ENCODE data around the gene CCNF.
"Not testable (repeated sequence)": the region's sequence is repeated elsewhere in the genome, so short reads cannot be mapped to it uniquely, and the experiment has no call there.

CCNF gene

GRCh38 chr16:2428051-2428783, 1.0 kb upstream of the CCNF start:
- TF ChIP-seq CTCF (conservative IDR thresholded peaks at IDR 0.05) = peak; percentile 33
- TF ChIP-seq ZFX (IDR thresholded peaks at IDR 0.05) = no peak
- peak overlapping the region; percentile 94 for H3K27ac ChIP-seq

- no peak for TF ChIP-seq ZFX (IDR thresholded peaks at IDR 0.05)
- TF ChIP-seq CTCF (conservative IDR thresholded peaks at IDR 0.05) = peak; percentile 21; the same call in 1 of the 2 replicates
- H3K27ac ChIP-seq = peak overlapping the region; percentile 94
These were observed 538 bp upstream of the CCNF start for GRCh38 chr16:2428784-2429033.

GRCh38 chr16:2429771-2430663, 770 bp downstream of the CCNF start:
- TF ChIP-seq ZFX (IDR thresholded peaks at IDR 0.05) = no peak
- TF ChIP-seq CTCF (conservative IDR thresholded peaks at IDR 0.05) = peak; percentile 38
- peak overlapping the region; percentile 94 for H3K27ac ChIP-seq

- H3K27ac ChIP-seq = no peak overlapping the region
- TF ChIP-seq ZFX (IDR thresholded peaks at IDR 0.05) (no peak), CTCF (conservative IDR thresholded peaks at IDR 0.05) (no peak; the same call in 1 of the 2 replicates)
These were observed 3.0 kb downstream of the CCNF start for GRCh38 chr16:2432286-2432685.

- TF ChIP-seq ZFX (IDR thresholded peaks at IDR 0.05) = no peak
- TF ChIP-seq CTCF (conservative IDR thresholded peaks at IDR 0.05) = no peak
These were observed 3.7 kb downstream of the CCNF start for GRCh38 chr16:2432801-2433505.

GRCh38 chr16:2435236-2435635, 6.0 kb downstream of the CCNF start:
- not testable (repeated sequence) for H3K27ac ChIP-seq

More at GRCh38 chr16:2432801-2433505, 3.7 kb downstream of the CCNF start:
- no peak overlapping the region for H3K27ac ChIP-seq

GRCh38 chr16:2436110-2436509, 6.9 kb downstream of the CCNF start:
- no peak overlapping the region for H3K27ac ChIP-seq
- TF ChIP-seq ZFX (IDR thresholded peaks at IDR 0.05) (no peak), CTCF (conservative IDR thresholded peaks at IDR 0.05) (no peak)
